Psoas muscle (tissue), 8 donors: ENCODE results near the gene EPHB1. TPM values are rescaled to one million over a fixed set of nuclear protein-coding genes. Genes with fewer than 3 reads are reported as not detected.

ENCODE experiments used
- ATAC-seq, 4 donors: fragments of 200-7000 bp; cut with Tn5 transposase; one replicate each; pipeline ENCODE4 v1.9.1; 2020; ENCODE audit warnings: moderate library complexity in 3 of 4, mild to moderate bottlenecking in 2 of 4
- DNase-seq, 2 donors: peaks; one replicate each; pipeline ENCODE4 v3.0.0-alpha.2; 2020
- H3K27ac ChIP-seq: fragments of 200-600 bp; one replicate; pipeline ENCODE4 v1.8.0; 2022
- H3K27me3 ChIP-seq, 3 donors: fragments of 200-600 bp in 1 of 3; one replicate each; pipeline versions ENCODE4 v1.6.1 to v1.8.0; 2013 to 2022; ENCODE audit warnings: low read length in 2 of 3, mild to moderate bottlenecking in 2 of 3, moderate library complexity in 1 of 3; ENCODE audit not compliant: insufficient read depth in 3 of 3
- H3K36me3 ChIP-seq, 2 donors: fragments of 200-600 bp in 1 of 2; one replicate each; pipeline versions ENCODE4 v1.6.1 to v1.8.0; 2013 to 2022; ENCODE audit warnings: low read depth in 1 of 2, mild to moderate bottlenecking in 1 of 2, moderate library complexity in 1 of 2; ENCODE audit not compliant: insufficient read depth in 1 of 2
- H3K4me1 ChIP-seq: fragments of 200-600 bp; one replicate; pipeline ENCODE4 v1.8.0; 2022
- H3K4me3 ChIP-seq: fragments of 200-600 bp; one replicate; pipeline ENCODE4 v1.8.0; 2022; ENCODE audit warnings: mild to moderate bottlenecking
- H3K9me3 ChIP-seq: fragments of 200-600 bp; one replicate; pipeline ENCODE4 v1.8.0; 2022
- CTCF ChIP-seq: fragments of 200-600 bp; IDR thresholded peaks from one replicate; pipeline ENCODE4 v1.8.0; 2022; ENCODE audit warnings: antibody characterized with exemption
- WGBS, 3 donors: extraction: QIAGEN DNeasy Blood & Tissue Kit; methylation state at CpG; one replicate each; pipeline versions ENCODE4 v1.1.6 to v1.1.7; 2013; 5-methylcytosine and 5-hydroxymethylcytosine counted together
- intact Hi-C, 2 donors: fragments of 100-400 bp; cut with DNase I; formaldehyde crosslinking; loops; one replicate each; pipeline versions ENCODE4 v1.11.0 to v1.14.2; 2022
- polyA plus RNA-seq, 3 donors: library from polyadenylated mRNA; stranded (reverse); fragments of 200-250 nt; gene quantifications; one replicate each; pipeline ENCODE4 v1.2.3, GENCODE V29; 2013
- total RNA-seq, 4 donors: library from RNA; stranded (reverse); fragmentation: NEBNext Ultra II Directional in 2 of 4; extraction: Animal tissue kit (Norgen Biotek cat#: 25700) in 2 of 4; gene quantifications; one replicate each; pipeline versions ENCODE4 v1.2.1 to v1.2.4, GENCODE V29; 2021 to 2023
- donor health status: healthy with polysubstance abuse.
- donor health status: DM: no; HTN: no; CAD: no; lungs with moderate emphysema.
- donor health status: Bipolar disorder and iron deficiency.
- donor health status: healthy.
- donor health status: DM: yes; HTN: yes; CAD: no.
- donor health status: DM: no; HTN: no; CAD: no.
- donor health status: DM: no; HTN: no; CAD: no.
- donor health status: DM: yes; HTN: yes; CAD: no.

Gene EPHB1
- total and polyA plus RNA-seq, 7 donors: 0.85 to 6.3 (median 2.0) TPM

GRCh38 chr3:134860141-134860540 is 65.1 kb downstream of the EPHB1 start:
- DNase-seq: no peak
- 36 to 80% (median 58%) methylated on average over 5 of the region's 5 CpGs for WGBS, 3 donors

GRCh38 chr3:134863915-134864314 is 68.9 kb downstream of the EPHB1 start:
- intact Hi-C loops: no loop called here
- Histone ChIP-seq H3K27me3 (no peaks in the 10 kb centered on the region), H3K4me3 (no peak overlapping the region), H3K36me3 (no peaks in the 10 kb centered on the region), H3K27ac (no peak overlapping the region), H3K9me3 (no peaks in the 10 kb centered on the region), H3K4me1 (no peaks in the 10 kb centered on the region)
- DNase-seq (no peak), ATAC-seq (no peak)
- TF ChIP-seq CTCF: no peak
- WGBS, 3 donors: 79 to 89% (median 80%) methylated on average over 6 of the region's 6 CpGs

More at GRCh38 chr3:134860141-134860540, 65.1 kb downstream of the EPHB1 start:
- no peaks in the 10 kb centered on the region for H3K27me3 ChIP-seq
- ATAC-seq: peak in 1 of 4 donors; percentile 27
- H3K27ac ChIP-seq: no peak overlapping the region
- no peak for TF ChIP-seq CTCF
- no peaks in the 10 kb centered on the region for H3K36me3 ChIP-seq
- no peaks in the 10 kb centered on the region for H3K9me3 ChIP-seq
- intact Hi-C loops: no loop called here
- H3K4me3 ChIP-seq: no peak overlapping the region
- no peaks in the 10 kb centered on the region for H3K4me1 ChIP-seq

GRCh38 chr3:134864636-134865035 is 69.6 kb downstream of the EPHB1 start:
- Histone ChIP-seq H3K27ac (no peak overlapping the region), H3K4me3 (no peak overlapping the region), H3K4me1 (peaks cover 4% of the 10 kb centered on the region), H3K9me3 (no peaks in the 10 kb centered on the region), H3K27me3 (no peaks in the 10 kb centered on the region), H3K36me3 (no peaks in the 10 kb centered on the region)
- DNase-seq: peak in 1 of 2 donors; percentile 64
- intact Hi-C loops: no loop called here
- peak in 2 of 4 donors; percentile 34 to 46 for ATAC-seq
- 47 to 52% (median 51%) methylated on average over 5 of the region's 5 CpGs for WGBS, 3 donors
- TF ChIP-seq CTCF: no peak

GRCh38 chr3:134867277-134867676 is 72.2 kb downstream of the EPHB1 start:
- Histone ChIP-seq H3K4me1 (peaks cover 15% of the 10 kb centered on the region), H3K27ac (no peak overlapping the region), H3K4me3 (no peak overlapping the region), H3K36me3 (no peaks in the 10 kb centered on the region), H3K9me3 (no peaks in the 10 kb centered on the region), H3K27me3 (no peaks in the 10 kb centered on the region)
- intact Hi-C loops: no loop called here
- no peak for ATAC-seq
- TF ChIP-seq CTCF: no peak
- DNase-seq: no peak
- 93 to 100% (median 98%) methylated on average over 1 of the region's 1 CpG for WGBS, 3 donors

GRCh38 chr3:134869153-134869726 is 74.2 kb downstream of the EPHB1 start:
- 25 to 39% (median 27%) methylated on average over 4 of the region's 4 CpGs for WGBS, 3 donors
- no peak for DNase-seq
- peaks cover 15% of the 10 kb centered on the region for H3K4me1 ChIP-seq
- H3K9me3 ChIP-seq: no peaks in the 10 kb centered on the region
- no peak overlapping the region for H3K27ac ChIP-seq
- H3K36me3 ChIP-seq: no peaks in the 10 kb centered on the region
- no peak overlapping the region for H3K4me3 ChIP-seq
- no peaks in the 10 kb centered on the region for H3K27me3 ChIP-seq
- TF ChIP-seq CTCF: no peak
- intact Hi-C loops: no loop called here
- ATAC-seq: peak in 3 of 4 donors; percentile 78 to 86 (median 82)
